Inflammatory macrophage treated with lipopolysaccharide for 4 hours (primary cell): Measurements from ENCODE around the gene NMUR1.

Experiments used
- DNase-seq: peaks from one replicate; pipeline ENCODE4 v3.0.0-alpha.2; 2020

Gene NMUR1

GRCh38 chr2:231482806-231483391 lies 47.3 kb downstream of the NMUR1 start:
- peak; percentile 64 for DNase-seq

- no peak for DNase-seq
Observed at GRCh38 chr2:231480781-231481180, 49.5 kb downstream of the NMUR1 start.

- DNase-seq = no peak
Observed at GRCh38 chr2:231479455-231479854, 50.8 kb downstream of the NMUR1 start.

DNA sequence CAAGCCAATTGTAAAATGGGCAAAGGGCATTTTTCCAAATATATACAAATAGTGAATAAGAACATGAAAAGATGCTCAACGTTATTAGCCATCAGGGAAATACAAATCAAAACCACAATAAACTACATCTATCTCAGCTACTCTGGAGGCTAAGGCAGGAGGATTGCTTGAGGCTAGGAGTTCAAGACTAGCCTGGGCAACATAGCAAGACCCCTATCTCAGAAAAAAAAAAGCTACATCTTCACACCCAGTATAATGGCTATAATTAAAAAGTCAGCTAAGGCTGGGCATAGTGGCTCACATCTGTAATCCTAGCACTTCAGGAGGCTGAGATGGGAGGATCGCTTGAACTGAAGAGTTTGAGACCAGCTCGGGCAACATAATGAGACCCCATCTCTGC lies 53.3 kb downstream of the NMUR1 start:
- no peak for DNase-seq

DNA sequence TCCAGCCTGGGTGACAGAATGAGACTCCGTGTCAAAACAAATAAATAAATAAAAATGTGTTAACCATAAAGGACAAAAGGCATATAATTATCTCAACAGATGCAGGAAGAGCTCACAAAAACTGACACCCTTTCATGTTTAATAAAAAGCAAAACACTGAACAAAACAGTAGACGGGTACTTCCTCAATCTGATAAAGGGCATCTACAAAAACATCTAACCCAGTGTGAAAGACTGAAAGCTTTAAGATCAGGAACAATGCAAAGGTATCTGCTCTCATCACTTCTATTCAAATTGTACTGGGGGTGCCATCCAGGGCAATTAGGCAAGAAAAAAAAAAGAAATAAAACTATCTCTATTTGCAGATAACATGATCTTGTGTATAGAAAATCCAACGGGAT lies 54.3 kb downstream of the NMUR1 start:
- DNase-seq = no peak
